DND-41 (cell line): ENCODE results near the gene CEP164.

Experiments
- CTCF ChIP-seq: IDR thresholded peaks from 2 replicates; pipeline ENCODE4 v1.5.1; 2012; ENCODE audit warnings: borderline replicate concordance, low read length, moderate library complexity, mild to moderate bottlenecking; ENCODE audit not compliant: poor library complexity, severe bottlenecking; ENCODE audit errors: extremely low read depth
- EZH2 ChIP-seq: IDR thresholded peaks from 3 replicates; pipeline ENCODE4 v1.6.1; 2012; ENCODE audit warnings: borderline replicate concordance, low read depth, mild to moderate bottlenecking, moderate library complexity, low read length, inconsistent platforms; ENCODE audit not compliant: severe bottlenecking

GRCh38 chr11:117419482-117420142 is 92.0 kb downstream of the CEP164 start:
- TF ChIP-seq CTCF (no peak), EZH2 (no peak)
